H9 (cell line): ENCODE results near the gene STAT1. TPM values are rescaled to one million over a fixed set of nuclear protein-coding genes. Genes with fewer than 3 reads are reported as not detected.

ENCODE experiments used
- DNase-seq: peaks from one replicate; pipeline ENCODE4 v3.0.0-alpha.2; 2017
- H2AFZ ChIP-seq: one replicate; pipeline ENCODE4 v1.6.1; 2013; ENCODE audit warnings: mild to moderate bottlenecking, low read length, control low read depth, moderate library complexity
- H2AK5ac ChIP-seq: 2 replicates; pipeline ENCODE4 v1.6.1; 2013; ENCODE audit warnings: low read length, control low read depth, mixed read lengths; ENCODE audit not compliant: insufficient read length
- H2BK120ac ChIP-seq: one replicate; pipeline ENCODE4 v1.6.1; 2013; ENCODE audit warnings: low read depth, mild to moderate bottlenecking, low read length, control low read depth, inconsistent platforms; ENCODE audit not compliant: poor library complexity, severe bottlenecking
- H2BK12ac ChIP-seq: 2 replicates; pipeline ENCODE4 v1.6.1; 2013; ENCODE audit warnings: low read length, control low read depth, mixed read lengths, low read depth; ENCODE audit not compliant: insufficient read length
- H2BK15ac ChIP-seq: 2 replicates; pipeline ENCODE4 v1.6.1; 2013; ENCODE audit warnings: low read depth, low read length, control low read depth
- H2BK20ac ChIP-seq: one replicate; pipeline ENCODE4 v1.6.1; 2013; ENCODE audit warnings: low read depth, mild to moderate bottlenecking, low read length, control low read depth, inconsistent platforms; ENCODE audit not compliant: poor library complexity, severe bottlenecking
- H2BK5ac ChIP-seq: 2 replicates; pipeline ENCODE4 v1.6.1; 2013; ENCODE audit warnings: low read length, control low read depth, mixed read lengths; ENCODE audit not compliant: insufficient read length
- H3K14ac ChIP-seq: 2 replicates; pipeline ENCODE4 v1.6.1; 2013; ENCODE audit warnings: low read length, control low read depth; ENCODE audit not compliant: insufficient read depth
- H3K18ac ChIP-seq: 2 replicates; pipeline ENCODE4 v1.6.1; 2013; ENCODE audit warnings: low read depth, mild to moderate bottlenecking, mixed read lengths, low read length, control low read depth; ENCODE audit not compliant: insufficient read length
- H3K23ac ChIP-seq: 2 replicates; pipeline ENCODE4 v1.6.1; 2013; ENCODE audit warnings: low read length, control low read depth, mixed read lengths, low read depth; ENCODE audit not compliant: insufficient read length
- H3K23me2 ChIP-seq: 2 replicates; pipeline ENCODE4 v1.6.1; 2013; ENCODE audit warnings: low read depth, mild to moderate bottlenecking, mixed read lengths, low read length, control low read depth; ENCODE audit not compliant: insufficient read length, poor library complexity, severe bottlenecking
- H3K27ac ChIP-seq: 2 replicates; pipeline ENCODE4 v1.5.1; 2013; ENCODE audit warnings: low read length, control low read depth, mixed read lengths, low read depth; ENCODE audit not compliant: insufficient read length
- H3K27me3 ChIP-seq: 2 replicates; pipeline ENCODE4 v1.6.1; 2013; ENCODE audit warnings: low read length, control low read depth, inconsistent platforms; ENCODE audit not compliant: insufficient read depth
- H3K4ac ChIP-seq: 2 replicates; pipeline ENCODE4 v1.6.1; 2013; ENCODE audit warnings: low read depth, mild to moderate bottlenecking, control low read depth, inconsistent platforms, low read length, moderate library complexity
- H3K4me1 ChIP-seq: 2 replicates; pipeline ENCODE4 v1.6.1; 2013; ENCODE audit warnings: low read length, control low read depth, inconsistent platforms; ENCODE audit not compliant: insufficient read depth
- H3K4me2 ChIP-seq: 2 replicates; pipeline ENCODE4 v1.6.1; 2013; ENCODE audit warnings: low read length, control low read depth, mixed read lengths; ENCODE audit not compliant: insufficient read length, insufficient read depth
- H3K56ac ChIP-seq: 2 replicates; pipeline ENCODE4 v1.6.1; 2013; ENCODE audit warnings: low read depth, mild to moderate bottlenecking, mixed read lengths, low read length, control low read depth; ENCODE audit not compliant: insufficient read length
- H3K79me1 ChIP-seq: 2 replicates; pipeline ENCODE4 v1.6.1; 2013; ENCODE audit warnings: low read depth, mild to moderate bottlenecking, moderate library complexity, low read length, control low read depth, inconsistent platforms; ENCODE audit not compliant: insufficient read depth, poor library complexity, severe bottlenecking
- H3K79me2 ChIP-seq: 2 replicates; pipeline ENCODE4 v1.6.1; 2013; ENCODE audit warnings: low read length, control low read depth, inconsistent platforms; ENCODE audit not compliant: insufficient read depth
- H3K9ac ChIP-seq: 2 replicates; pipeline ENCODE4 v1.6.1; 2013; ENCODE audit warnings: low read length, control low read depth, mixed read lengths; ENCODE audit not compliant: insufficient read length; ENCODE audit errors: extremely low read depth
- H3K9me3 ChIP-seq: one replicate; pipeline ENCODE4 v1.6.1; 2013; ENCODE audit warnings: low read depth, low read length, inconsistent platforms; ENCODE audit not compliant: control insufficient read depth
- H3T11ph ChIP-seq: one replicate; pipeline ENCODE4 v1.6.1; 2013; ENCODE audit warnings: mild to moderate bottlenecking, low read length, control low read depth, inconsistent platforms
- H4K20me1 ChIP-seq: one replicate; pipeline ENCODE4 v1.6.1; 2013; ENCODE audit not compliant: control insufficient read depth, insufficient read length, insufficient read depth
- H4K5ac ChIP-seq: 2 replicates; pipeline ENCODE4 v1.6.1; 2013; ENCODE audit warnings: low read depth, mild to moderate bottlenecking, mixed read lengths, low read length, control low read depth; ENCODE audit not compliant: insufficient read length
- H4K8ac ChIP-seq: replicated peaks from 2 replicates; pipeline ENCODE4 v1.6.1; 2013; ENCODE audit warnings: low read length, control low read depth, mixed read lengths, low read depth; ENCODE audit not compliant: insufficient read length
- H4K91ac ChIP-seq: 2 replicates; pipeline ENCODE4 v1.6.1; 2013; ENCODE audit warnings: low read depth, mild to moderate bottlenecking, moderate library complexity, mixed read lengths, low read length, control low read depth; ENCODE audit not compliant: insufficient read length
- H3K27ac Mint-ChIP-seq, 3 experiments: 2 replicates in 2 of 3; 3 replicates in 1 of 3; pipeline ENCODE4 v1.8.0; 2020 to 2021; ENCODE audit warnings: mixed read lengths in 3 of 3, mild to moderate bottlenecking in 1 of 3, moderate library complexity in 1 of 3
- H3K27me3 Mint-ChIP-seq: 2 replicates; pipeline ENCODE4 v1.8.0; 2021; ENCODE audit warnings: low read depth, mild to moderate bottlenecking, moderate library complexity, mixed read lengths
- H3K36me3 Mint-ChIP-seq, 3 experiments: 2 replicates in 2 of 3; 3 replicates in 1 of 3; pipeline ENCODE4 v1.8.0; 2020 to 2021; ENCODE audit warnings: low read depth in 3 of 3, mixed read lengths in 3 of 3; ENCODE audit not compliant: insufficient read depth in 1 of 3
- H3K4me1 Mint-ChIP-seq, 2 experiments: 2 replicates each; pipeline ENCODE4 v1.8.0; 2020; ENCODE audit warnings: mixed read lengths in 2 of 2
- H3K4me3 Mint-ChIP-seq, 2 experiments: 2 replicates in 1 of 2; 3 replicates in 1 of 2; pipeline ENCODE4 v1.8.0; 2020 to 2021; ENCODE audit warnings: mild to moderate bottlenecking in 2 of 2, mixed read lengths in 2 of 2, moderate library complexity in 1 of 2
- H3K9me3 Mint-ChIP-seq, 2 experiments: 2 replicates in 1 of 2; 3 replicates in 1 of 2; pipeline ENCODE4 v1.8.0; 2020; ENCODE audit warnings: mild to moderate bottlenecking in 2 of 2, mixed read lengths in 2 of 2, moderate library complexity in 1 of 2
- WGBS: extraction: QIAGEN DNeasy Blood & Tissue Kit; methylation state at CpG from one replicate; pipeline ENCODE4 v1.1.7; 2013; ENCODE audit warnings: missing lambda C conversion rate, low lambda C conversion rate, mixed read lengths; ENCODE audit not compliant: insufficient read length; ENCODE audit errors: extremely low coverage; 5-methylcytosine and 5-hydroxymethylcytosine counted together
- total RNA-seq: library from RNA; stranded (reverse); gene quantifications from 2 replicates; pipeline ENCODE4 v1.2.1, GENCODE V29; 2021
- TF ChIP-seq, protein P1 (sequence below): fragments of 200-600 bp; sonication (generic); conservative IDR thresholded peaks from 3 replicates; pipeline ENCODE4 v1.8.0; 2021; ENCODE audit warnings: antibody characterized with exemption, mild to moderate bottlenecking

Gene STAT1
- total RNA-seq, 1 experiment from 2014 or later: 48.1 TPM

DNA sequence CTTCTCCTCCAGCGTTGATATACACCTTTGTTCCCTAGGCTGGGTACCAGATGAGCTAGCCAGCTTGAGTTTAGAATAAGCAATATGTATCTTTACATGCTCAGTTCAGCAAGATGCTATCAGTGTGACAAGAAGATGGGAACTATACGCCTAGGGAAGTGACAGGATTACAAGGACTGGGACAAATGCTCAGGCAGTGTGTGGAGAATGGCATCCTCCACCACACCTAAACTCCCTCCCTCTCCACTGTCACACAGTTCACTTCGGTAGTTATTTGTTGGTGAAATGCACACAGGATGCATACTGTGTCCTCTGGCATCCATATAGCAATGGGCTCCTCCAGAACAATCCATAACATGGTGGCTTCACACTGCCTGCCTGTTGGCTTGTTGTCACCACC is 7.7 kb downstream of the STAT1 start:
- no peak for DNase-seq
- no peak overlapping the region for H3K9ac ChIP-seq
- WGBS: no CpG with 5 or more reads among the region's 3 CpGs
- H3K36me3 Mint-ChIP-seq: peaks cover 33 to 76% (median 66%) of the 10 kb centered on the region in 3 experiments
- H2BK20ac ChIP-seq: no peak overlapping the region
- no peak overlapping the region for H4K5ac ChIP-seq
- no peaks in the 10 kb centered on the region for H3K4me1 Mint-ChIP-seq
- no peak overlapping the region for H3K56ac ChIP-seq
- H2BK12ac ChIP-seq: no peak overlapping the region
- H3K4me3 Mint-ChIP-seq: no peak overlapping the region
- no peaks in the 10 kb centered on the region for H3K27me3 Mint-ChIP-seq
- H2AFZ ChIP-seq: no peak overlapping the region
- H3K79me1 ChIP-seq: no peaks in the 10 kb centered on the region
- H3K4ac ChIP-seq: no peak overlapping the region
- no peaks in the 10 kb centered on the region for H3K4me1 ChIP-seq
- H3K27ac ChIP-seq: no peak overlapping the region
- H2AK5ac ChIP-seq: no peak overlapping the region
- no peak overlapping the region for H2BK5ac ChIP-seq
- no peak overlapping the region for H3K14ac ChIP-seq
- peaks cover 2% of the 10 kb centered on the region; the same call in 1 of the 2 replicates for H3K79me2 ChIP-seq
- H4K91ac ChIP-seq: no peak overlapping the region
- no peaks in the 10 kb centered on the region for H3K27me3 ChIP-seq
- H3K4me2 ChIP-seq: no peak overlapping the region
- H3K23me2 ChIP-seq: no peaks in the 10 kb centered on the region
- H3K18ac ChIP-seq: no peak overlapping the region
- H4K8ac ChIP-seq: no peak overlapping the region
- H3K27ac Mint-ChIP-seq: no peak overlapping the region
- no peaks in the 10 kb centered on the region for H3K9me3 ChIP-seq
- no peak overlapping the region for H2BK15ac ChIP-seq
- H3K9me3 Mint-ChIP-seq: no peaks in the 10 kb centered on the region; a peak in 1 of 5 replicates
- TF ChIP-seq, protein P1, sequence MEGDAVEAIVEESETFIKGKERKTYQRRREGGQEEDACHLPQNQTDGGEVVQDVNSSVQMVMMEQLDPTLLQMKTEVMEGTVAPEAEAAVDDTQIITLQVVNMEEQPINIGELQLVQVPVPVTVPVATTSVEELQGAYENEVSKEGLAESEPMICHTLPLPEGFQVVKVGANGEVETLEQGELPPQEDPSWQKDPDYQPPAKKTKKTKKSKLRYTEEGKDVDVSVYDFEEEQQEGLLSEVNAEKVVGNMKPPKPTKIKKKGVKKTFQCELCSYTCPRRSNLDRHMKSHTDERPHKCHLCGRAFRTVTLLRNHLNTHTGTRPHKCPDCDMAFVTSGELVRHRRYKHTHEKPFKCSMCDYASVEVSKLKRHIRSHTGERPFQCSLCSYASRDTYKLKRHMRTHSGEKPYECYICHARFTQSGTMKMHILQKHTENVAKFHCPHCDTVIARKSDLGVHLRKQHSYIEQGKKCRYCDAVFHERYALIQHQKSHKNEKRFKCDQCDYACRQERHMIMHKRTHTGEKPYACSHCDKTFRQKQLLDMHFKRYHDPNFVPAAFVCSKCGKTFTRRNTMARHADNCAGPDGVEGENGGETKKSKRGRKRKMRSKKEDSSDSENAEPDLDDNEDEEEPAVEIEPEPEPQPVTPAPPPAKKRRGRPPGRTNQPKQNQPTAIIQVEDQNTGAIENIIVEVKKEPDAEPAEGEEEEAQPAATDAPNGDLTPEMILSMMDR: no peak
- H3K23ac ChIP-seq: no peak overlapping the region
- H2BK120ac ChIP-seq: no peak overlapping the region
- no peaks in the 10 kb centered on the region for H4K20me1 ChIP-seq
- H3T11ph ChIP-seq: no peak overlapping the region
